ENCODE results near the gene RYR3.
A peak's percentile ranks its signal among the peaks of the same experiment; 100 is the strongest.

RYR3 gene

DNA sequence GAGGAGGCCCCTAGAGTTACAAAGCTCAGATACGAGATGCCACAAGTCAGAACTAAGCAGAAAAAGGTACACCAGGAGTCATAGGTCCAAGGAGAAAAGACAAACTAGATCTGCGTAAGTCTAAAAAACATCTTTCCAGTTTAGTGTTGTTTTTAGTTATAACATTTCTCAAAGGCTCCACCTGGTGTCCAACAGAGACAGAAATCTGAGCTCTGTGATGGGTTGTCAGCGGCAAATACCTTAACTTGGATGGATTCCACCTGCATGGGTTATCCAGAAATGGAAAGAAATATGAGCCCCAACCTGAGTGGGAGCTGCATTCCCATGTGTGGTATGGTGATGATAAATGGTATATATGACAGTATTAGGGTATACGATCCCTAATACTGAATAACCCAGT is 418.9 kb downstream of the RYR3 start:
- no peak for DNase-seq

DNA sequence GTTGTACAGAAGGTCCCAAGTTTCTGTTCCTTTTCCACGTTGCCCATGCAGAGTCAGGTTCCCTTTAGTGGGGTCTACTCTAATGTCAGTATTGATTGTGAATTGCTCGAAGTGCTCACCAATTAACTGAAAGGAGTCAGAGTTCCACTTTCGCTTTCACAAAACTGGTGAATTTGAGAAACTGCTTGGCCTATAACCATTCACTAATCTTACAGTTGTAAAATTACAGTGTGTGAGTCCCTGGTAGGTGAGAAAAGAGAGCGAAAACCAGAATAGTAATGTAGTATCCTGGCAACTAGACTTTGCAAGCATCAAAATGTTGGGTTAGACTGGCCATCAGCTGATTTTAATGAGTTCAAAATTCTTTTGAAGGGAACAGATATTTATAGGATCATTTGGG is 420.0 kb downstream of the RYR3 start:
- DNase-seq: no peak

DNA sequence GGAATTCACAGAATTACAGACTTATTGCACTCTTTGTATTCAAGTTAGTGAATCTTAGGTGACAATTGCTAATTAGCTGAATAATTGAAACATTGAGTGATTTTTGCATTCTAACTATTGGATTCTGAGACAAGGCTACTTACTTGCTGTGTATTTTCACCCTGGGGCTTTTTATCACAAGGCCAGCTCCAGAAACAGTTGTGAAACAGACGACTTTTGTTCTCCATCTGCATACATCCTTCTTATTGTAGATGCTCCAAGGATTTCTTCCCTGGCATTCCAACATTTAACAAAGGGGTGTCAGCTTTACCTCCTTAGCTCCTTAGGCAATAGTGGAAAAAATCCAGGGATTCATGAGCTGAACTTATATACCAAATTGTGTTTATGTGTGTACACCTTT is 424.4 kb downstream of the RYR3 start:
- no peak for DNase-seq

DNA sequence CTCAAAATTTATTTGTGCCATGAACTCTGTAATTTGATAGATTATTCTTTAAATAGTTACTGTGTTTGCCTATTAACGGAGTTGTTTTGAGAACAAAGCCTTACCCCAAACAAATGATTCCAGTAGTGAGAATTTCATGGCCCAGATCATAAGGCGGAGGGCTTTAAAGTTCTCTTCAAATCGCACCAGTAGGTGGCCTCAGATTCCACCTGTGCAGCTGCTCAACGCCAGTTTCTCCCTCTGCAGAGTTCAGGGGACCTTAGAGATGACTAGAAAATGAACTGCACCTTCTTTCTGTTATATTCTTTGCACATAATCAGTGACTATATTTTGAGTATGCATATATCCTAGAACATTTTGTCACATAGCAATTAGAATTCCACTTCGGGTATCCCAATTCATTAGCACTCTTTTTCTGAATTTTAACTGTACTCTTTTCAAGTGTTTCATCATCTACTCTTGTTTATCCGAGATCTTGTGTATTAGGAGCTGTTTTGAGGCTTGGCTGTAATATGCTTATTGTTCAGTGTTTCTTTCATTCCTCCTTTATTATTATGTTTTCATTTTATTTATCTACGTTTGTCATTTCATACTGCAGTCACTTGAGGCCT is 425.0 kb downstream of the RYR3 start:
- DNase-seq: no peak

DNA sequence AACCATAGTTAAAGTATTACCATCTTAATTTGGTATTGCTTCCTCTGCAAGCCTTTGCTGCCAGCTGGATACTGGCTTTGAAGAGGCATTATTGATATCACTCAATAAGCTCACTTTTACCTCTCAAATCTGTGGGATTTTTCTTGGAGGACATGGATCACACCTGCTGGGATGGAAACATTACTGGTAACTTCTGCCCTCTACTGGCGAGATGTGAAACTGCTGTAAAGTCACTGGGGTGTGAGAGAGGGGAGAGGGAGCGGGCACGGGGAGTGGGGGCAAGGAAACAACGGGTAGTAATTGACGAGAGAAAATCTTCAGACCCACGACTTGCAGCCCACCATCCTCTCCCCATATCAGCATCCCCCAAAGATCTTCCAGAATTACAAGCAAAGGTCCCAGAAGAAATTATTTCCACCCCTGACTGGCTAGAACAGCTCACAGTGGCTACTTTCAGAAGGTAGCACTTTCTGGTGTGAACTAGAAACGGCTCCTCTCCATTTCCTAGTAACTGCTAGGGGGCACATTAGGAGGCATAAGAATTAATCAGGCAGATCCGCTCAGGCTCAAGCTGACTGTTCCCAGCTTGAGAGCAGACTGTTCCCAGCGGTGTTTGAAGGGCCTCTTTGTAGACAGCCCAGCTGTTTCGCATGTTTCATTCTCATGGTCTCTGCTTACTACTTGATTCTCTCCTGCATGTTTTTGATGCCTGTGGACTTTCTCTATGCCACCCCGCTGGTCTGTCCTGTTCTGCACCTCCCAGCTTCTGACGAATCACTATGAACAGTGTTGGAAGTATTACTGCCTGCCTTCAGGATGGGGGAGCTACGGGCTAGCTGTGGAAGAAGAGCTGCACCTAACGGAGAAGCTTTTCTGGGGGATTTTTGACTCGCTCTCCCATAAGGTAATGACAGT is 427.2 kb downstream of the RYR3 start:
- DNase-seq: peak; percentile 26

DNA sequence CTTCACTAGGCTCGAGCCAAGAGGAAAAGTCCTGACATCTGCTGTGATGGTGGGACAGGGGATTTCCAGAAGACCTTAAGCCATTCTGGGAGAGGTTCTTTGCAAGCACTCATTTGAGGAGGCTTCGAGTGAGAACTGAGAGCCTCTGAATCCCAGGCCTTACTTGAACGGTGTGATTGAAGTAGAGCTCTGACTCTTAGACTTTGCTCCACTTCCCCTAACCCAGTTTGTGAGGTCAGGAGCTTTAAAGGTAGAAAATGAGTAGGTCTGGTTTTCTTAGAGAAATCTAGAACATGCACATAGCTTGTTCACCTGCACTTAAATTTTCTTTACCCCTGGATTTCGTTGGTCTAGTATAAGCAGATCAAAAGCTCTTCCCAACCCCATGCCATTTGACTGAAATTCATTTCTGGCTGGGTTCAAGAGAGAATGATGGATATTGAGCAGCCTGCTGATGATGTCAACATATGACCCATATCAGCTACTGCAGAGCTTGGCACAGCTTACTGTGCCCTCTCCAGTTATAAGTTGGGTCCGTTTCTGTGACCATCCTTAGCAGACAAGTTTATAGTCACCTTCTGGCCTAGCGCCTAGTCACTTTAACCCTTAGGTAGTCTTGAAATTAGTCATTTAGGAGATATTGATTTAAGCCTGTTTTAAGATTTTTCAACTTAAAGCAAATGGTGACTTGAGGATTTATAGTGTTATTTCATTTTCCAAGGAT is 428.3 kb downstream of the RYR3 start:
- DNase-seq: no peak

DNA sequence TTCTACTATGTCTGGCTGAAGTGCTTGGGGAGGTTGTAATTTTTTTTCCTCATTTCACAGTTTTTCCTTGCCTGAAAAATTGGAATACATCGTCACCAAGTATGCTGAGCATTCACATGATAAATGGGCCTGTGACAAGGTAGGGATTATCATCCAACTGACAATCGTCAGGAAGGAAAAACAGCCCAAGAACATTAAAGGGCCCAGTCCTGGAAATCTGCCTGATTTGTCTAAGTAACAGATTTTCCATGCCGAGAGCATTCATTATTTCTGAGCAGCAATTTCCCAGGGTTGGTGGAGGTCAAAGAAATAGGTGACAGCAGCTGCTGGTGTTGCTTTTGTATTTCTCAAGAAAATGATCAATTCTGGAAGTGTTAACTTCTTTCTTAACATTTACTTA is 431.5 kb downstream of the RYR3 start:
- no peak for DNase-seq

DNA sequence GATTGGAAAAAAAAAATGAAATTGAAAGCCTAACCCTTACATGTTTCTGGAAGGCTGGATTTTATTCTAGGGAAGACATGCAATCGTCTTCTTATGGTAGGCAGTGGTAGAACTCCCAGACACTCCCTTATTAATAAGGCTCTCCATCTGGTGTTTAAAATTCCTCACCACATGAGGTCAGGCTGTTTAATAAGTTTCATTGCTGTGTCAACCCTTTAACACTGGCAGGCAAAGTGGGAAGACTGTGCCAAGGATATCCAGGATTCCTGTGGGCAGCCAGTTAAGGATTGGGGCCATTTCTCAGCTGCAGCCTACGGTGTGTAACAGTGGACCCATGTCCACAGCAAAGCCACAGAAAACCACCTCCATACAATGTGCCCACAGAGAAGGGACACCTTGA is 432.0 kb downstream of the RYR3 start:
- no peak for DNase-seq

DNA sequence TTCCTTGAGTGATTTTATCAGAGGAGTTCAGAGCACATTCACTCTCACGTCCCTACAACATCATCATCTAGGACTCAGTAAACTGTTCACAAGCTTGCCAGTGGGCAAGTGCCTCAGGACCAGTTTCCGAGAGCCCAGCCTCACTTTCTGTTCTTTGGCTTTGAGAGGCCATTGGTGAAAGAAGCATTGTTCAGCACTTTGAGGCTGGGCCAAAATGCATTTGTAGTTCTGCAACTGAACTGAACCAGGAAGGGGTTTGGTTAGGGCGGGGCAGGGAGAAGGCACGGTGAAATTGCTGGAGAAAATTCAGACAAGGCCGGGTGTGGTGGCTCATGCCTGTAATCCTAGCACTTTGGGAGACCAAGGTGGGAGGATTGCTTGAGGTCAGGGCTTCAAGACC is 435.4 kb downstream of the RYR3 start:
- DNase-seq: no peak

DNA sequence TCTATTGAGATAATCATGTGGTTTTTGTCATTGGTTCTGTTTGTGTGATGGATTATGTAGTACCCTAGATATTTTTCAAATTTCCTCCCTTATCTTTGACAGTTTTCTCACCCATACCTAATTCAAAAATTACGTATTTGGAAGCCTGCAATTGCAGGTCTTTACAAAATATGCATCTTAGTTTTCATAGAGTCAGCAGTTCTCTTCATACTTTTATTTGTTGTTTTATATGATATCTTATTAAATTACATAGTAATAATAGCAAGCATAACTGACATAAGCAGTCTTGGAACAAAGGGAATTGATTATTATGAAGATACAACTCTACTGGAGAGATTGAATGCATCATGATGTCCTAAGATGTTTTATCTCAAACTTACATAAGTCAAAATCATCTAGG is 442.2 kb downstream of the RYR3 start:
- no peak for DNase-seq

DNA sequence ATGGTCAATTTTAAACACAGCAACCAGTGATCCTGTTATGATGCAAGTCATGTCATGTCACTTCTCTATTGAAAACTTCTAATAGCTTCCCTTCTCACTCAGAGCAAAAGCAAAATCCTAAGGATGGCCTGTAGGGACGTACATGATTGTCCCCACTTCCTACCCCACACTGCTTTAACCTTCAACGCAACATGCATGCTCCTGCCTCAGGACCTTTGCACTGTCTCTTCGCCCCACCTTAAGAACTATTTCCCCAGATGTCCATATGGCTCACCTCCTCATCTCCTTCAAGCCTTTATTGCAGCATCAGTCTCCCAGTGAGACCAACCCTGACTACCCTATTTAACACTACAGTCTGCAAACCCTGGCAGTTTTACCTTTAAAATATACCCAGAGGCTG is 443.5 kb downstream of the RYR3 start:
- no peak for DNase-seq

DNA sequence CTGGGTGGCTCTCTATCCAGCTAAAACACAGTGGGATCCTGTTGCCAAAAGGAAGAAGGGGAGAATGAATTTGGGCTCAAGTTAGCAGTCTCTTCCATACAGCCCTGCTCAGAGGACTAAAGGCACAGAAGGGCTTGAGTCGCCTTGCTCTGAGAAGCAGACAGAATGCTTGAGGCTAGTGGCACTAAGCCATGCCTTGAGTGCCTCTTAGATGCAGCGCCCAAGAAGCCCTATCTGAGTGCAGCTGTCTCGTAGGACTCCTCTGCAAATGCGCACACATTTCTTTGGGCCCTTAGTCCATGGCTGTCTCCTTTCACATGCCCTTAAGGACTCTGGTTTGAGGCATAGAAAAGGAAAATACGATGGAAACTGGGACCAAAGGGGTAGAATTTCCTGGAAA is 446.2 kb downstream of the RYR3 start:
- DNase-seq: no peak

DNA sequence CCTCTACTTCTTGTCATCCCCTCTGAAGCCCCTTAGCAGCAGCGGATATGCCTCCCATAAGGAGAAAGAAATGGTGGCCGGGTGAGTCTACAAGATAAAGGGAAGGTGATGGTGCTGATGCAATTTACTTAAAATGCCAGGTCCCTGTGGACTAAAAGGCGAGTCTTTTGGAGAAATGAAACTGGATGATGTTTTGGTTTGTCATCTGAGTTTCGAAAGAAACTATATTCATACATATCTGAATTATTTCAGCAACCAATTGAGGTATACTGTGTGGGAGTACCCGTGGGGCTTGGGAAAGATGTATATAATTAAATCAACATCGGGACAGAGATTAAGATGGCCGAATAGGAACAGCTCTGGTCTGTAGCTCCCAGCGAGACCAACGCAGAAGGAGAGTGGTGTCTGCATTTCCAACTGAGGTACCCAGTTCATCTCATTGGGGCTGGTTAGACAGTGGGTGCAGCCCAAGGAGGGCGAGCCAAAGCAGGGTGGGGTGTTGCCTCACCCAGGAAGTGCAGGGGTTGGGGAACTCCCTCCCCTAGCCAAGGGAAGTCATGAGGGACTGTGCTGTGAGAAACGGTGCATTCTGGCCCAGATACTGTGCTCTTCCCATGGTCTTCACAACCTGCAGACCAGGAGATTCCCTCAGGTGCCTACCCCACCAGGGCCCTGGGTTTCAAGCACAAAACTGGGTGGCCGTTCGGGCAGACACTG is 446.9 kb downstream of the RYR3 start:
- DNase-seq: no peak

DNA sequence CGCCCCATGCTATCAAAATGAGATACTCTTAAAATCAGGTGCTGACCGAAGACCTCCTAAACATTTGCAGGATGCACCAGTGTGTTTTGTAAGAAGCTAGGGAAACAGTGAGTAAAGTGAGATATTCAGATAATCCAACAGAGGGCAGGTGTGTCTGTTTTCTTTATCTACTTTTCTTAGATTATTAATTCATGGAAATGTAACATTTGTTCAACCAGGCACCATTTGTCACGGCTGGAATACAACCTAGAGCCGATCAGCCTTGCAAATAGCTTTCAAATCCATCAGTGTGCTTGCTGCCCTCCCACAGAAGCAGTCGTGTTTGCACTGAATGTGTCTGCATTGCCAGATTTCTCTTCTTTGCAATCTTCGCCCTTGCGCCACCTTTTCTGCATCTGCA is 455.6 kb downstream of the RYR3 start:
- no peak for DNase-seq

DNA sequence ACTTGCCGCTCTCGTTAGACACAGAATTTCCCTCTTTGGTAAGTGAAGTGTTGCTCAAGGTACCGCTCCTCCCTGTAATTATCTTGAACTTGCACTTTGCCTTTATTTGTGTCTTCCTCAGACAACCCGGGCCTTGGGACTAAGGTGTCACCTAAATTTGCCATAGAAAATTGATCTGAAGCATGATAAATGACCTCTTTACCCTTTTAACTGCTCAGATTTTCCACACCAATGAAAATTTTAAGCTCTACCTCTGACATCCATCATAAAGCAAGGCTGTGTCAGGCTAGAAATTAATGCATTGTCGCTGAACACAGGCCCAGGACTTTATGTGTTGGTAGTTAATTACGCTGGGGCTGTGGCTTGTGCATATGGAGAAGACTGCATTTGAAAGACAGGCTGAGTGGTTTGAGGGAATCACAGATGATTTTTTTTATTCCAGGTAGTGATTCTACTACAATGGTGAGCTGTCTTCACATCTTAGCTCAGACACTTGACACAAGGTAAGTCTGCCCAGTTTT is 458.0 kb downstream of the RYR3 start:
- no peak for DNase-seq

DNA sequence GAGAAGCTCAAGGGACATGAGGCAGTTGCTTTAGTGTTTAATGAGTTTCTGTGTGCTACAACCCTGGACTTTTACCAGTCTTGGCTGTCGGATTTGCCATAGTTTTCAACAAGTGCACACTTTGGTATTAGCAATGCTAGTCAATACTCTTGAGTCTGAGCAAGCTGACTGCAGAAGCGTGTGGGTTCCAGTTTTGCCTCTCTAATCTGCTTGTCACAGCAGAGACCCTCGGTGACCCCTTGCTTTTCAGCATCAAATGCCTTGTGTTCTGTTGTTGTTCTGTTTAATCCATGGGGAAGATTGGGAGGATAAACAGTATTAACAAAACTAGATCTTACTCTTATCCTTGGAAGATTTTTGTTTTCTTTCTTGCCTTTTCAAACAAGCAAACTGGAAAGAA is 463.2 kb downstream of the RYR3 start:
- no peak for DNase-seq

DNA sequence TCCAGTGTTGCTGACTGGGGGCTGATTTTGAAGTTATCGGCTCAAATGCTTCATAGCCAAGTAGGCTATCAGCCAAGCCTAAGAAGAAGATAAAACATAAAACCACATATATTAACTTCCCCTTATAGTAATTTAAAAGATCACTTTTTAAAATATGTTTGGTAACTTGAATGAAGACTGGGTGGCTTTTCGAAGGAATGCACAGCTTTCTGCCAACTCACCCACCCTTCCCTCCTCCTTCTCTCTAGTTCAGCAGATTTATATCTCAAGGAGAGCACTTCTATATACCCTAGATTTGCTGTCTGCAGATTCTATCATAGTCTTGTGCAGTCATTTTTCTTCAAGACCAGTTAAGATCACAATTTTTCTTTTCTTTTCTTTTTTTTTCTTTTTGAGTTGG is 468.1 kb downstream of the RYR3 start:
- DNase-seq: no peak

DNA sequence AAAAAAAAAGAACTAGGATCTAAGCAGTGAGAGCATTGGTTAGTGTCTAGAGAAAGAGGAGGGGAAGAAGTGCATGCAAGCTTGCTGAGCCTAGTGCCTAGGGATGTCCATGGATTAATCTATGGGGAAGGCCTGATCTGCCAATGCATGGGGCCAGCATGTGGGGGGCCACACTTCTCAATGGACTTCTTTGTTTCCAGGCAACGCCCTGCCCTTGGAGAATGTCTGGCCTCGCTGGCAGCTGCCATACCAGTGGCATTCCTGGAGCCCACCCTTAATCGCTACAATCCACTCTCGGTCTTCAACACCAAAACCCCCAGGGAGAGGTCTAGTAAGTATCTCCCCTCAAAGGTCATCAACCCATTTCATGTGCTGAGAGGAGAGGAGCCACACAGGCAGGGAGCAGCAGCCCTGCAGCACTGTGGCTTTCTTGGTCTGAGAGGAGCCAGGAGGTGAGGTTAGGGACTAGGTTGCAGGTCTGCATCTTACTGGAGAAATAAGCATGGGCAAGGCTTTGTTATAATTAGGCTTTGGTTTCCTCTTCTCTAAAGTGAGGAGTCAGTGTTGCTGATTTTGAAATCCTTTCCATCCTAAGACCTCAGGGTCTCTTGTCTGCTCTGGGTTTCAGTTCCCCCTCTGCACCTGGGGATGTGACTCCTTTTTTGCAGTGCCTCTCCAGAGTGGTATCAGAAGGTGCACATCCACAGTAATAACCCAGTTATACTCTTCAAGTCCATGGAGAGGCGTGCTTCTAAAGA is 469.4 kb downstream of the RYR3 start:
- no peak for DNase-seq

DNA sequence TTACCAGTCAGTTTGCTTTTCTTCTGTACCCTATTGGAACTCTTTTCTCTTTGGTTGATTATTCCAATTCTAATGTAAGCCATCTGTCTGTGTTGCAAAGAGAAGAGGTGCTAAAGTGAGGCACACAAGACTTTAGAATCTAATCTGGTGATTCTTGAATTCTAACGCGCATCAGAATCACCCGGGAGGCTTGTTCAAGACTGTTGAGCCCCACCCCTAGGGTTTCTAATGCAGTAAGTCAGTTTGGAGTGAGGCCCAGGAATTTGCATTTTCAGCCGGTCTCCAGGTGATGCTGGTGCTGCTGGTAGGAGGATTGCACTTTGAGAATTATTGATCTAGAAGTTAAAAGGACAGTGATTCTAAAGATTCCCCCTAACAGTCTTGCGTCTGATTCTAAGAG is 472.2 kb downstream of the RYR3 start:
- DNase-seq: no peak

DNA sequence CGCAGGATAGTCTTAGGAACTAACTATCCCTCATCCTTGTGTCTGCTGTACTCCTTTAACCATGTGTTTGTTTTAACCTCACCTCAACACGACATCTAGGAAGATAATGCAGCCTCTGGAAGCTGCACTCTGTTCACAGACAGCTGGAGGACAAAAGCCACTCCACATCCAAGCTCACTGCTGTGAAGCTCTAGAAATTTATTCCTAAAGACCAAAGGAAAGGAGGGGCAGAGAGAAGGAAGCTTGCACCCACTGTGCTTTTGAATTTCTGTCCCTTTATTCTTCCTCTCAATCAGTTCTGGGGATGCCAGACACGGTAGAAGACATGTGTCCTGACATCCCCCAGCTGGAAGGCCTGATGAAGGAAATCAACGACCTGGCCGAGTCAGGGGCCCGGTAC is 474.6 kb downstream of the RYR3 start:
- no peak for DNase-seq

DNA sequence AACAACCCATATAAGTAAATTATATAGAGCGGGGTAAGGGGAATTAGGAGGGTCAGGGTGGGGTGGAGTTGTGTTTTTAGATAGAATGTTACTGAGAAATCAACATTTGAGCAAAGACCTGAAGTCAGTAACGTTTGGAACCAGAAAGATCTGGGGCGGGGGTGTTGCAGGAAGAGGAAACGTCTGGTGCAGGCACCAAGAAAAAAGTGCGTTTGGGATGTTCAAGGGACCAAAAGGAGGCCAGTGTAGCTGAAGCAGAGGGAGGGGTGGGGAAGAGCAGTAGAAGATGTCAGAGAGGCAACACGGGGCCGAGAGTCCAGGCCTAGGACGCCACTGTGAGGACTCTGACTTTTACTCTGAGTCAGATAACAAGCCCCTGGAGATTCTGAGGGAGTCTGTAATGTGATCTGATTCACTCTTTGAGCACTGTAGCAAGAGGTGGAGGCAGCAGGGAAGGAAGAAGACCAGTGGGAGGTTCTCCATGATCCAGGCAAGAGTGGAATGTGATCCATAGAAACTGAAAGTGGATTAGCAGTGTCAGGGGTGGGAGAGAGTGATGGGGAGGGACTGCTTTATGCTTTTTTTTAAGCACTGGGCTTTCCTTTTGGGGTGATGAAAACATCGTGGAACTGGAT is 478.3 kb downstream of the RYR3 start:
- no peak for DNase-seq

DNA sequence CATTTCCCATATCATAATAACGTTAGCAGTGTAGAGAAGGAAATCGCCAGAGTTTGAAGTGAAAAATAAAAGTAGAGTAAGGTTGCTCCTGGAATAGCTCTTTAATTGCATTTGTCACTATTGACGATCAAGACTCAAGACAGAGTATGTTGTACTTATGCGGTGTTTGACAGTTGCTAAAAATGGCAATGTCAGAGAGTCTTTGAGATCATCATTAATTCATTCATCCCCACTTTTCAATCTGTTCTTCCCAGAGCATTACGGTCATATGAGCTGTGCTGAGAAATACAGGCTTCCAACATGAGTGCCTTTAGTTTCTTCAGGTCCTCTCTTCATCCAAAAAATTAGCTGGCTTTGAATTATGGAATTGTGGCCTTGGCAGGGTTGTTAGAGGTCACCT is 483.7 kb downstream of the RYR3 start:
- DNase-seq: no peak
